Sciatic nerve (tissue), 2 donors: ENCODE data around the gene ALG3. TPM values are rescaled to one million over a fixed set of nuclear protein-coding genes. Genes with fewer than 3 reads are reported as not detected.
A peak's percentile ranks its signal among the peaks of the same experiment; 100 is the strongest.

Experiments
- ATAC-seq: fragments of 200-7000 bp; cut with Tn5 transposase; one replicate; pipeline ENCODE4 v1.9.1; 2020; ENCODE audit warnings: mild to moderate bottlenecking, moderate library complexity
- DNase-seq: peaks from one replicate; pipeline ENCODE4 v3.0.0-alpha.2; 2020; ENCODE audit warnings: low spot score
- intact Hi-C: fragments of 100-400 bp; cut with DNase I; formaldehyde crosslinking; loops from one replicate; pipeline ENCODE4 v1.14.2; 2022
- total RNA-seq: library from RNA; stranded (reverse); fragmentation: NEBNext Ultra II Directional; extraction: Animal tissue kit (Norgen Biotek cat#: 25700); gene quantifications from one replicate; pipeline ENCODE4 v1.2.1, GENCODE V29; 2021
- donor health status: DM: no; HTN: no; CAD: no.
- donor health status: DM: no; HTN: no; CAD: no.

The ALG3 gene
- total RNA-seq, 1 donor from 2014 or later = 16.7 TPM

- intact Hi-C loops = no loop called here
- peak; percentile 58 for ATAC-seq
Observed at GRCh38 chr3:184261270-184261853, 12.6 kb upstream of the ALG3 start, which contains the start of gene CAMK2N2. Gene CAMK2N2, minus strand, starts transcription at chr3:184261553. Its CDS starts 268 bp downstream, at chr3:184261285.

GRCh38 chr3:184260724-184261269 lies 12.0 kb upstream of the ALG3 start:
- DNase-seq = no peak
- intact Hi-C loops = no loop called here
- no peak for ATAC-seq

More at GRCh38 chr3:184261270-184261853, 12.6 kb upstream of the ALG3 start, which contains the start of gene CAMK2N2:
- DNase-seq = no peak

DNA sequence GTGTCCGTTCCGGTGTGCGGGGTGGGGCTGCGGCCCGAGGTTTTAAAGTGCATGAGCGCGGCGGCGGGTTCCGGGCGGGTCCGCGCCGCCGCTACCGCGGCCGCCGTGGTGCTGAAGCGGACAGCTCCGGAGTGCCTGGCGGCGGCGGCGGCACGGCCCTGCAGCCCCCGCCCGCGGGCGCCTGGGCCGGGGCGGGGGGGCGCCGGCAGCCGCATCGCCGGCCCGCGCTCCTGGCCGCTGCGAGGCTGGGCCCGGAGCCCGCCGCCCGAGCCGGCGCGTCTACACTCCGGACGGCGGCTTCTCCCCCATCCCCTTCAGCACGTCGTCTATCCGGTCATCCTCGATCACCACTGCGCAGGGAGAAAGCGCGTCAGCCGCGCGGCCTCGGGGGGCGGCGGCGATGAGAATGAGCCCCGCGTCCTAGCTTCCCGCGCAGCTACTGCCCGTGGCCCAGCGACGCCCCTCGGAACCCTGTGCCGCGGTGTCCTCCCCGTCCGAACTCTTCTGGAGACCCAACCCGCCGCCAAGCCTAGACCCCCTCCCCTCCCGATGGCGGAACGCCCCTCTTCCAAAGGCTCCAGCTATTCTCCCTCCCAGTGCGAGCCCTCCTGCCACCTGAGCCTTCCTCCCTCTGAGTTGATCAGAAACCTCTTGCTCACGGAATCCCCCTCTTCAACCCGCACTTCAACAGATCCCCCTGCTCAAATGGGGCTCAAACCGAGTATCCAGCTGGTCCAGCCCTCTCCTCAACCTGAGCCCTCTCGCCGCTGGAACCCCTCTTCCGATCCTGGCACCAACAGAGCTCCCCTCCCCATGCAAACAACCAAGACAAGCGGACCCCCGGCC lies 11.3 kb upstream of the ALG3 start:
- no peak for DNase-seq

GRCh38 chr3:184259396-184259877 lies 10.7 kb upstream of the ALG3 start:
- ATAC-seq (no peak), DNase-seq (no peak)
- intact Hi-C loops = no loop called here

More for the DNA sequence above, 11.3 kb upstream of the ALG3 start:
- peak; percentile 8 for ATAC-seq
- intact Hi-C loops = no loop called here

GRCh38 chr3:184258926-184259325 lies 10.2 kb upstream of the ALG3 start:
- intact Hi-C loops = no loop called here
- DNase-seq (no peak), ATAC-seq (no peak)

GRCh38 chr3:184257083-184257915 lies 8.5 kb upstream of the ALG3 start:
- intact Hi-C loops = no loop called here
- no peak for ATAC-seq
- no peak for DNase-seq

DNA sequence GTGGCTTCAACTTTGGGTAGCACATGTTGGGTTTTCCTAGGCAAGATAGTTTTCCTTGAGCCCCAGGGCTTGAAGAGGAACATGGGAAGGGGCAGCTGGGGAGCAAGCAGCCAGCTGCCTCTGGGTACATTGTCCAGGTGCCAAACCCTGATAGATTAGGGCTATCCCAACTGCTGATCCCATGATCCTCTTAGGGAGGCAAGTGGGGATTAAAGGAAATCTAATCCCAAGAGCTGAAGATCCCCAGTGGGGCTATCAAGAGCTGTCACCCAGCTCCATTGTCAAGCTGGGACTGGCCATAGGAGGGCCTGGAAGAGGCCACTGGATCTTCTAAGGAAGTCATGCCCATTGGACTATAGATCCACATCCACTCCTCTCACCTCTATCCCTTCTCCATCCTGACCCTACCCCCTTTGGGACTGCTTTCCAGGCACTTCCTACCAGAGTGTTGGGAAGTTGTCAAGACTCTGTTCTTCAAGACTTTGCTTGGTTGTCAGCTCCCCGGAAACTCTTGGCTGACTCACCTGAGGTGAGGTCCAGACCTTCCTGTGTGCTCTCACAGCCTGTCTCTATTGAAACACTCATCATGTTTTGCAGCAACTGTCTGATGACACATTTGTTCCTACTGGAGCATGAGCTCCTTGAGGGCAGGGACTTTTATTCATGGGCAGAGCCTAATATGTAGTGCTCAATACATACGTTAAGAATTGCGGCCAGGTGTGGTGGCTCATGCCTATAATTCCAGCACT lies 6.7 kb upstream of the ALG3 start:
- DNase-seq (no peak), ATAC-seq (no peak)
- intact Hi-C loops = no loop called here

GRCh38 chr3:184250167-184250828 lies 1.5 kb upstream of the ALG3 start:
- peak; percentile 90 for DNase-seq
- intact Hi-C loops = no loop called here
- ATAC-seq = peak; percentile 88

GRCh38 chr3:184249412-184250166 lies 827 bp upstream of the ALG3 start, which contains the start of gene EEF1AKMT4:
Gene EEF1AKMT4, plus strand, starts transcription at chr3:184249672. Its CDS starts 23 bp downstream, at chr3:184249695.
- DNase-seq (peak; percentile 95), ATAC-seq (peak; percentile 100)
- intact Hi-C loops = no loop called here

DNA sequence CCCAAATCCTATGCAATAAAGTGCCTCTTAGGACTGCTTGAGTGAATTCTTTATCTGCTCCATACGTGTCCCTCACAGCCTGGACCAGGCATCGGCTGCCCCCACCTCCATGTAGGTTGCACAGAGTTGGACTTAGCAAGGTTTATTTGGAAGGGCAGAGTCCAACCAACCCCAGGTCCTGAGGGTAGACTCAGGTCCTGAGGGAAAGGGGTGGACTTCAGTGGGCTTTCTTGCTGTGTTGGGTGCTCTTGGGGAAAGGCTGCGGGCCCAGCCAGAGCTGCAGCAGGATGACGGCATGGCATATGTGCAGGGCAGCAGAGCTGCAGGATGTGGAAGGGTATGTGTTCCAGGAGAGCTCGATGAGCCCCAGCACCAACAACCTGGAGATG lies 6.5 kb downstream of the ALG3 start:
- intact Hi-C loops = no loop called here
- ATAC-seq (no peak), DNase-seq (no peak)

GRCh38 chr3:184241447-184242296 lies 7.1 kb downstream of the ALG3 start:
- ATAC-seq = peak; percentile 60
- DNase-seq = no peak
- intact Hi-C loops = no loop called here

- DNase-seq = no peak
Observed at GRCh38 chr3:184241141-184241446, 7.7 kb downstream of the ALG3 start.

GRCh38 chr3:184240384-184241140 lies 8.2 kb downstream of the ALG3 start:
- intact Hi-C loops = no loop called here
- DNase-seq (no peak), ATAC-seq (no peak)

More at GRCh38 chr3:184241141-184241446, 7.7 kb downstream of the ALG3 start:
- intact Hi-C loops = no loop called here
- ATAC-seq = no peak

- DNase-seq = no peak
- intact Hi-C loops = no loop called here
- no peak for ATAC-seq
Observed at GRCh38 chr3:184239708-184240107, 9.1 kb downstream of the ALG3 start.

DNA sequence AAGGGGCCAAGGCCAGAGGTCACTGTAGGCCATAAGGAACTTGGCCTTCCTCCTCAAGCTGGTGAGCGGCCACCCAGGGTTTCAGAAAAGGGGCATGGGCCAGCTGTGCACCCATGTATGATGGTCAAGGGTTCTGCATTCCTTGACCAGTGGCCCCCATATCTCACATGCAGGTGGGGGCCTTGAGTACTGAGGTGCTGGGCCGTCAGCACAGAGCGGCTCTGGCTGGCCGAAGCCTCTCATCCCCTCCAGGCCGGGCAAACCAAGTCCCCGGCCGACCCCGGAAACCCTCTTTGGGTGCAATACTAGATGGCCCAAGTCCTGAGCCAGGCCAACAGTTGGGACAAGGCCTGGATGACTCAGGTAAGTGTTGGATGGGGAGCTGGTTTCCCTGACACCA lies 9.5 kb downstream of the ALG3 start:
- intact Hi-C loops = no loop called here
- ATAC-seq (no peak), DNase-seq (no peak)
